GM12801 (cell line): ENCODE measurements around the gene ST8SIA4.

Experiments
- TF ChIP-seq, protein P1 (sequence below): IDR thresholded peaks from one replicate; pipeline ENCODE4 v1.5.1; 2011; ENCODE audit warnings: control low read depth; ENCODE audit not compliant: insufficient read length; ENCODE audit errors: extremely low read depth

ST8SIA4 gene, protein sequence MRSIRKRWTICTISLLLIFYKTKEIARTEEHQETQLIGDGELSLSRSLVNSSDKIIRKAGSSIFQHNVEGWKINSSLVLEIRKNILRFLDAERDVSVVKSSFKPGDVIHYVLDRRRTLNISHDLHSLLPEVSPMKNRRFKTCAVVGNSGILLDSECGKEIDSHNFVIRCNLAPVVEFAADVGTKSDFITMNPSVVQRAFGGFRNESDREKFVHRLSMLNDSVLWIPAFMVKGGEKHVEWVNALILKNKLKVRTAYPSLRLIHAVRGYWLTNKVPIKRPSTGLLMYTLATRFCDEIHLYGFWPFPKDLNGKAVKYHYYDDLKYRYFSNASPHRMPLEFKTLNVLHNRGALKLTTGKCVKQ

DNA sequence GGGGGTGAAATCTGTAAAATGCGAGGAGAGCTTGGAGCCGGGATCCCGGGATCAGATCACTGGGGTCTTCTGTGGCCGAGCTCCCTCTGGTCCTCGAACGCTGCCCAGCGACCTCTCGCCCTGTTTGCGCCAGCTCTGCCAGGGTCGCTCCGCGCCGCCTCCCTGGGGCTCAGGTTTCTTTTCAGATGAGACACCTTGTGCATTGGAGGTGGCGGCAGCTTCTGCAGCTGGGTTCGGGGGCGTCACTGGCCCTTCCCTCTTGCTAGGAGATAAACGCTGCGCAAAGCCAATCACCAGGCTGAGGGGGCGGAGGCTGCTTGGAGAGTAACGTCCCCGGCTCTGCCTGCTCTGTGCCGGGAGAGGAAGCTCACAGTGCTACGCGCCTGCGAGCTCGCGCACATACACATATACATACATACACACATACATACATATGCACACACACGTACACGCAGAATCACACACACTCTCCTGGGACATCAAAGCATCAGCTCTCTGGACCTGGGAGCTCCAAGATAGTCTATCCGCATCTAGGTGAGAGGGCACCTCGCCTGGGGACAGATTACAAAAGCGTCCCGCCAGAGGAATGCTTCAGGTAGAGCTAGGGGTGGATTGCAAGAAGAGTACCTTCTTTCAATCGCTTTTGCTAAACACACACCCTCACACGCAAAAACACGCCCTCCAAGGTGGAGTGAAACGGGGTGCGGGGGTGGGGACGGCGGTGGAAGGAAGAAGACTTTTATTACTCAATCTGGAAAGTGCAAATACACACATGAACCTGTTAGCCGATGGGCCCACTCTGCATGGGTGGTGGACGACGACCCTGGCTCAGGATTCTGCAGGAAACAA lies at the start of gene ST8SIA4:
TSS of gene ST8SIA4 (minus strand) at position 244 of the 849 bp plus-strand sequence. CDS start 327 bp downstream, outside the sequence.
- TF ChIP-seq, protein P1, sequence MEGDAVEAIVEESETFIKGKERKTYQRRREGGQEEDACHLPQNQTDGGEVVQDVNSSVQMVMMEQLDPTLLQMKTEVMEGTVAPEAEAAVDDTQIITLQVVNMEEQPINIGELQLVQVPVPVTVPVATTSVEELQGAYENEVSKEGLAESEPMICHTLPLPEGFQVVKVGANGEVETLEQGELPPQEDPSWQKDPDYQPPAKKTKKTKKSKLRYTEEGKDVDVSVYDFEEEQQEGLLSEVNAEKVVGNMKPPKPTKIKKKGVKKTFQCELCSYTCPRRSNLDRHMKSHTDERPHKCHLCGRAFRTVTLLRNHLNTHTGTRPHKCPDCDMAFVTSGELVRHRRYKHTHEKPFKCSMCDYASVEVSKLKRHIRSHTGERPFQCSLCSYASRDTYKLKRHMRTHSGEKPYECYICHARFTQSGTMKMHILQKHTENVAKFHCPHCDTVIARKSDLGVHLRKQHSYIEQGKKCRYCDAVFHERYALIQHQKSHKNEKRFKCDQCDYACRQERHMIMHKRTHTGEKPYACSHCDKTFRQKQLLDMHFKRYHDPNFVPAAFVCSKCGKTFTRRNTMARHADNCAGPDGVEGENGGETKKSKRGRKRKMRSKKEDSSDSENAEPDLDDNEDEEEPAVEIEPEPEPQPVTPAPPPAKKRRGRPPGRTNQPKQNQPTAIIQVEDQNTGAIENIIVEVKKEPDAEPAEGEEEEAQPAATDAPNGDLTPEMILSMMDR, result no peak

DNA sequence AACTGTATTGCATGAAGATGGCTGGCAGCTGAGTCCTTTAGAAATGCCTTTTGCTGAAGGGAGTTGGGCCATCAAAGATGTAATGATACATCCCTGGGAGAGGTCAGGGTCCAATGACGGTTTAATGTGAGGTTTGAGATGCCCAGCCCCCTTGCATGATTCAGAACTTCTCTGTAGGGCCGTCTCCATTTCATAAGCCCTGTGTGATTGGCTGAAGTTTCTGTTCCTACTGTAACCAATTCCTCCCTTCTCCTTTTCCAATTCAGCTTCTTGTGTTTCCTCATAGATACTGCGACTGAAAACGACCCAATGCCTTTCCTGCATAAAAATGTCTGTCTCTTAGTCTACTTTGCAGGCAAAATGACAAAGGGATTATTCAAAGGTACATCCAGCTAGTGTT lies 47.9 kb upstream of the ST8SIA4 start:
- TF ChIP-seq, protein P1, result no peak

DNA sequence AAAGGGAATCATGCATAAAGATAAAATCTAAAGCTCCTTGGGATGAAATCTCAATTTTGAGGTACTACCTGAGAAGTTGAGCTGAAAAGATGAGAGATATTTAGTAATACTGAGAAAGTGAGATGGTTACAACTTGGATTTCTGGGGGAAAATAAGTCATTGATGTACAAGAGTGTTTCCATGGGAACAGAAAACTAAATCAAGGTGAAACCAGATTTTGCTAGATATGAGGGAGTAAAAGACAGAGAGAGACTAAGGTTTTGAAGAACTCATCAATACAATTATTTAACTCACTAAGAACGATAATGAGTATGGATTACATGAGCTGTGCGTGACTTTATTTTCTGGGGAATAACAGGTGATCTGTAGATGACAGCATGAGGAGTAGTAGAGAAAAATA lies 10.2 kb upstream of the ST8SIA4 start:
- TF ChIP-seq, protein P1, result no peak

DNA sequence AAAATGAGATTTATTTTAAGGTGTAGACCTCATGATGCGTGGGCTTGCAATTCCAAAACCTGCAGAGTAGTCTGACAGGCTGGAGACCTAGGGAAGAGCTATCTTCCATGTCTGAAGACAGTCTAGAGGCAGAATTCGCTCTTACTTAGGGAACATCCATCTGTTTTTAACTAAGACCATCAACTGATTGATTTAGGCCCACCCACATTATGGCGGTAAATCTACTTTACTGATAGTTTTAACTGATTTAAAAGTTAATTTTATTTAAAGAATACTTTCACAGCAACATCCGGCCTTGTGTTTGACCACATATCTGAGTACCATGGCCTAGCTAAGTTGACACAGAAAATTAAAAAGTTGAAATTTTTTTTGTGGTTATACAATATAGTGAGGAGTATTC lies 6.0 kb upstream of the ST8SIA4 start:
- TF ChIP-seq, protein P1, result no peak

DNA sequence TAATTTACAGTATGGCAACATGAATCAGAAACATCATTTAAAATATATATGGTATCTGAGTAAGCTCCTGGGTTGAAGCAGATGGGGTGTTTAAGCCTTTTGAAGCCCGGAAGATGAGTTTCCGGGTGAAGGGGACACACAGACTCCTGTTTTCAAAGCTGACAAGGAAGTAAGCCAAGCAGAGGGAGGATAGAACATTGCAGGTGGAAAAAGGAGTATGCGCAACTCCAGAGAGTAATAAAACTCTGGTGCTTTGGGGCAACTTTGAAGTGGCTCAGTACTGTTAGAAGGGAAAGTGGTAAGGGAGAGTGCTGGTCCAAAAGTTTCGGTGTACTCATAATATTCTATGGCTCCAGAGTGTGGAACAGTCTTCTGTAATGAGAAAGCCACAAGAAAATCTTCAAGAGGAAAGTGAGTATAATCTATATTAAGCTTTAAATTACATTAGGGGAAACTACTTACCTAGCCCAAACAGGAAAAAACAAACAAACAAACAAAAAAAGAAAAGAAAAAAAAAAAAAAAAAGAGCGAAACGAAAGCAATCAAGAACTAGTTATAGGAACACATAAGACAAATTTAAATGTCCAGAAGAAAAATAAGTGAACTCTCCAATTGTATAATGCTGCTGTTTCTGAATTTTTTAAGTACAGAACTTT lies 2.3 kb upstream of the ST8SIA4 start:
- TF ChIP-seq, protein P1, result no peak

DNA sequence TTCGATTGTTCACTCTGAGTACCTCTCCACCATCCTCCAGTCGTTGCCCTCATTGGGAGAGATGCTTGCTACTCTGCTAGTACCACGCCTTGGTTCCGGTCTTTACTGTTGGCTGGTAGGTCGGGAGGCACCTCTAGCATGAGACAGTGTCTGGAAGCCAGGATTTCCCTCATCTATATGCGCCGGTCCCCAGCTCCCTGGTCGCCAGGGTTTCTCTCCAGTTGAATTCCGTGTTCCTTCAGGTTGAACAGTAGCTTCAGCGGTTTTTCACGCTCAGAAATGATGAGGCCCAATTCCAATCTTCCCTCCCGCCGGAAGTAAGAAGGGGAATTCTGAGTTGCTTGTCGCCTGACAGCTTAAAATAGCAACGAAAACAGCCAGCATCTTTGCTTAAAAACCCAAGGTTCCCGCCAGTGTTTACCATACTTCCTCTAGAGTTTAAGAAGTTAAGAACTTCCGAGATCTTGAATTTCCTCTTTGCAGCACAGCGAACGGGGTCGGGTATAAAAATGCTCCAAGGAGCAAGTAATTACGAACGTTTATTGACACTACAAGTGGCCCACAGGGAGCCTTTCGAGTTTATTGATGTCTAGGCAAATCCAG lies 1.3 kb upstream of the ST8SIA4 start:
- TF ChIP-seq, protein P1, result no peak

DNA sequence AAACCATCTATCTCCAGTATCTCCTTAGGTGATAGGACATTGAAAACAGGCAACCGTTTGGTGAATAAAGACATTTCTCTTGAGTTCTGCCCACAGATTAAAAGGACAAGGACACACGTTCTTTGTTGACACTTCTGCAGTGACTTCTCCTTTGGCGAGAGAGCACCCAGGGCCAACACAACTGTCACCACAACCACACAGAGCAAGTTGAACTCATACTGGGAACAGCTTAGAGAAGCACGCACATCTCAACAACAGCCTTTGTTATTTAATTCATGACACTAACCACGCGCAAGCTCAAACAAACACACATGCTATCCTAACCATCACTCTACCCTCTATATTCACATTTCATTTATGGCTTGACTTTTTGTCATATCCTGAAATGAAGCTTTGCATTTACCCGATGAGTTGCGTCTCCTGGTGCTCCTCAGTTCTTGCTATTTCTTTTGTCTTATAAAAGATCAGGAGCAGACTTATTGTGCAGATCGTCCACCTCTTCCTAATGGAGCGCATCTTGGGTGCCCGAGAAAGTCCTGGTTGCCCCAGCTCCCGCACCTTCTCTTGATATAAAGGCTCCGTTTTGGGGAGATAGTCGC lies 543 bp downstream of the ST8SIA4 start:
- TF ChIP-seq, protein P1, result no peak
